ENCODE measurements around the gene SEC31A. TPM values are rescaled to one million over a fixed set of nuclear protein-coding genes. Genes with fewer than 3 reads are reported as not detected.

The SEC31A gene
- total RNA-seq, 1 experiment from 2014 or later: 128 TPM

DNA sequence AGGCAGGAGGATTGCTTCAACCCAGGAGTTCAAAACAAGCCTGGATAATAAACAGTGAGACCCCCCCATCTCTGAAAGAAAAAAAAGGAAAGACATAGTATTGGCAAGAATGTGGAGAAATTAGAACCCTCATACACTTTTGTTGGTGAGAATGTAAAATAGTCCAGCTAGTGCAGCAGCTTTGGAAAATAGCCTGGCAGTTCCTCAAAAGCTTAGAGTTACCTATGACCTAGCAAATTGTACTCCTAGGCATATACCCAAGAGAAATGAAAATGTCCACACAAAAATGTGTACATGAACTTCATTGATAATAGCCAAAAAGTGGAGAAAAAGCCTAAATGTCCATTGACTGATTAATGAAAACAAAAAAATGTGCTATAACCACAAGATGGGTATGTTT, 30.8 kb upstream of the SEC31A start:
- Mint-ChIP-seq H3K4me3 (no peak overlapping the region), H3K4me1 (peaks cover 3% of the 10 kb centered on the region in 2 experiments; a peak in 3 of 4 replicates), H3K27ac (no peak overlapping the region; a peak in 1 of 7 replicates), H3K36me3 (ENCODE audit: insufficient read depth in 1 of 3, low read depth in 3 of 3) (peaks cover 0 to 28% (median 11%) of the 10 kb centered on the region in 3 experiments; a peak in 4 of 7 replicates), H3K27me3 (ENCODE audit: low read depth) (no peaks in the 10 kb centered on the region), H3K9me3 (no peaks in the 10 kb centered on the region)
- Histone ChIP-seq H3K4ac (ENCODE audit: low read depth, low read length) (no peak overlapping the region), H3K27me3 (ENCODE audit: insufficient read depth, low read length) (no peaks in the 10 kb centered on the region), H2AK5ac (ENCODE audit: insufficient read length, low read length) (no peak overlapping the region), H4K5ac (ENCODE audit: insufficient read length, low read depth, low read length) (no peak overlapping the region), H3K23me2 (ENCODE audit: insufficient read length, low read depth, low read length, poor library complexity, severe bottlenecking) (no peaks in the 10 kb centered on the region), H3T11ph (ENCODE audit: low read length) (no peak overlapping the region), H4K91ac (ENCODE audit: insufficient read length, low read depth, low read length) (no peak overlapping the region), H3K18ac (ENCODE audit: insufficient read length, low read depth, low read length) (no peak overlapping the region), H2BK120ac (ENCODE audit: low read depth, low read length, poor library complexity, severe bottlenecking) (no peak overlapping the region), H3K27ac (ENCODE audit: insufficient read length, low read depth, low read length) (no peak overlapping the region), H3K4me2 (ENCODE audit: insufficient read depth, insufficient read length, low read length) (no peak overlapping the region), H2AFZ (ENCODE audit: low read length) (no peak overlapping the region), H3K9ac (ENCODE audit: extremely low read depth, insufficient read length, low read length) (no peak overlapping the region), H4K20me1 (ENCODE audit: control insufficient read depth, insufficient read depth, insufficient read length) (no peaks in the 10 kb centered on the region), H3K9me3 (ENCODE audit: control insufficient read depth, low read depth, low read length) (no peaks in the 10 kb centered on the region), H2BK20ac (ENCODE audit: low read depth, low read length, poor library complexity, severe bottlenecking) (no peak overlapping the region), H2BK5ac (ENCODE audit: insufficient read length, low read length) (no peak overlapping the region), H3K79me1 (ENCODE audit: insufficient read depth, low read depth, low read length, poor library complexity, severe bottlenecking) (no peaks in the 10 kb centered on the region), H3K23ac (ENCODE audit: insufficient read length, low read depth, low read length) (no peak overlapping the region), H3K79me2 (ENCODE audit: insufficient read depth, low read length) (no peaks in the 10 kb centered on the region), H3K14ac (ENCODE audit: insufficient read depth, low read length) (no peak overlapping the region), H3K56ac (ENCODE audit: insufficient read length, low read depth, low read length) (no peak overlapping the region), H4K8ac (replicated peaks; ENCODE audit: insufficient read length, low read depth, low read length) (no peak overlapping the region), H2BK12ac (ENCODE audit: insufficient read length, low read depth, low read length) (no peak overlapping the region), H2BK15ac (ENCODE audit: low read depth, low read length) (no peak overlapping the region), H3K4me1 (ENCODE audit: insufficient read depth, low read length) (no peaks in the 10 kb centered on the region)
- no peak for DNase-seq
- TF ChIP-seq, protein P1, sequence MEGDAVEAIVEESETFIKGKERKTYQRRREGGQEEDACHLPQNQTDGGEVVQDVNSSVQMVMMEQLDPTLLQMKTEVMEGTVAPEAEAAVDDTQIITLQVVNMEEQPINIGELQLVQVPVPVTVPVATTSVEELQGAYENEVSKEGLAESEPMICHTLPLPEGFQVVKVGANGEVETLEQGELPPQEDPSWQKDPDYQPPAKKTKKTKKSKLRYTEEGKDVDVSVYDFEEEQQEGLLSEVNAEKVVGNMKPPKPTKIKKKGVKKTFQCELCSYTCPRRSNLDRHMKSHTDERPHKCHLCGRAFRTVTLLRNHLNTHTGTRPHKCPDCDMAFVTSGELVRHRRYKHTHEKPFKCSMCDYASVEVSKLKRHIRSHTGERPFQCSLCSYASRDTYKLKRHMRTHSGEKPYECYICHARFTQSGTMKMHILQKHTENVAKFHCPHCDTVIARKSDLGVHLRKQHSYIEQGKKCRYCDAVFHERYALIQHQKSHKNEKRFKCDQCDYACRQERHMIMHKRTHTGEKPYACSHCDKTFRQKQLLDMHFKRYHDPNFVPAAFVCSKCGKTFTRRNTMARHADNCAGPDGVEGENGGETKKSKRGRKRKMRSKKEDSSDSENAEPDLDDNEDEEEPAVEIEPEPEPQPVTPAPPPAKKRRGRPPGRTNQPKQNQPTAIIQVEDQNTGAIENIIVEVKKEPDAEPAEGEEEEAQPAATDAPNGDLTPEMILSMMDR (conservative IDR thresholded peaks at IDR 0.05): no peak

All from H9 (cell line).